HK-2 (cell line): Measurements from ENCODE around the gene F11R.
"Not testable (repeated sequence)": the region's sequence is repeated elsewhere in the genome, so short reads cannot be mapped to it uniquely, and the experiment has no call there.

Experiments
- DNase-seq: peaks from one replicate; pipeline ENCODE4 v3.0.0-alpha.2; 2018; ENCODE audit not compliant: unreplicated experiment

The F11R gene

GRCh38 chr1:161044535-161044907 lies 23.6 kb upstream of the F11R start:
- DNase-seq = no peak

GRCh38 chr1:161039546-161039945 lies 18.6 kb upstream of the F11R start:
- DNase-seq = no peak

- DNase-seq = no peak
Measured at GRCh38 chr1:161039154-161039545, 18.2 kb upstream of the F11R start.

GRCh38 chr1:161038523-161039153 lies 17.7 kb upstream of the F11R start, which contains the start of gene TSTD1:
TSS of gene TSTD1 (minus strand) at chr1:161038964. CDS start at chr1:161038889, 75 bp downstream.
- DNase-seq = peak; percentile 75

- no peak for DNase-seq
Measured at GRCh38 chr1:161037661-161038522, 16.9 kb upstream of the F11R start.

- no peak for DNase-seq
Measured at GRCh38 chr1:161033751-161034150, 12.8 kb upstream of the F11R start.

- DNase-seq = no peak
Measured at GRCh38 chr1:161032409-161032808, 11.5 kb upstream of the F11R start.

- DNase-seq = no peak
Measured at GRCh38 chr1:161031874-161032273, 10.9 kb upstream of the F11R start.

- not testable (repeated sequence) for DNase-seq
Measured at GRCh38 chr1:161029466-161029865, 8.5 kb upstream of the F11R start.

GRCh38 chr1:161026954-161027353 lies 6.0 kb upstream of the F11R start:
- DNase-seq = not testable (repeated sequence)

- DNase-seq = not testable (repeated sequence)
Measured at GRCh38 chr1:161022432-161022831, 1.5 kb upstream of the F11R start.

GRCh38 chr1:161021970-161022353 lies 1.0 kb upstream of the F11R start:
- no peak for DNase-seq

GRCh38 chr1:161021165-161021969 lies 415 bp upstream of the F11R start:
- peak; percentile 95 for DNase-seq

GRCh38 chr1:161019751-161020495 lies 1.0 kb downstream of the F11R start:
- DNase-seq = no peak

GRCh38 chr1:161019111-161019660 lies 1.8 kb downstream of the F11R start:
- DNase-seq = not testable (repeated sequence)

- no peak for DNase-seq
Measured at GRCh38 chr1:161018631-161018930, 2.4 kb downstream of the F11R start.

GRCh38 chr1:161017756-161018630 lies 3.0 kb downstream of the F11R start:
- no peak for DNase-seq

- DNase-seq = not testable (repeated sequence)
Measured at GRCh38 chr1:161017181-161017580, 3.8 kb downstream of the F11R start.

GRCh38 chr1:161016683-161017082 lies 4.3 kb downstream of the F11R start:
- not testable (repeated sequence) for DNase-seq

- DNase-seq = peak; percentile 74
Measured at GRCh38 chr1:161013488-161014230, 7.3 kb downstream of the F11R start.
